A549 (cell line): ENCODE measurements around the gene LEMD1. TPM values are rescaled to one million over a fixed set of nuclear protein-coding genes. Genes with fewer than 3 reads are reported as not detected.

Source experiments
- ATAC-seq, 2 experiments: fragments of 200-7000 bp in 1 of 2; fragments of >200 bp in 1 of 2; cut with Nextera tagmentation in 1 of 2; cut with Tn5 transposase in 1 of 2; 3 replicates each; pipeline versions ENCODE4 v1.8.0 to v1.9.1; 2018 to 2020; ENCODE audit warnings: mild to moderate bottlenecking in 1 of 2, moderate library complexity in 1 of 2
- CTCF ChIA-PET: fragments of 300-600 bp; sonication (Branson Sonifier 250); formaldehyde crosslinking; extraction: SDS; loops from one replicate; lab custom pipeline; 2021; ENCODE audit warnings: antibody characterized with exemption, inconsistent platforms; lab: Yijun Ruan, JAX
- POLR2A ChIA-PET: fragments of 350-600 bp; formaldehyde crosslinking; extraction: SDS; loops from one replicate; lab custom pipeline; 2021; ENCODE audit warnings: antibody characterized with exemption, inconsistent platforms; lab: Yijun Ruan, JAX
- DNase-seq, 2 experiments: peaks; one replicate each; pipeline versions ENCODE4 v3.0.0 to v3.0.0-alpha.2; 2011 to 2016; ENCODE audit warnings: low read depth in 1 of 2, low spot score in 1 of 2
- FAIRE-seq: peaks from 2 replicates; lab custom pipeline; 2011; peaks lifted over from hg19 to GRCh38; lab: Jason Lieb, UNC
- H3K27ac ChIP-seq, 2 experiments: fragments of >200 bp; sonication (Bioruptor Twin); formaldehyde crosslinking; 3 replicates each; pipeline ENCODE4 v1.5.1; 2016 to 2017
- H3K4me1 ChIP-seq: fragments of >200 bp; sonication (Bioruptor Twin); formaldehyde crosslinking; 3 replicates; pipeline ENCODE4 v1.6.1; 2016
- H3K4me2 ChIP-seq: fragments of >200 bp; sonication (Bioruptor Twin); formaldehyde crosslinking; 3 replicates; pipeline ENCODE4 v1.6.1; 2016
- H3K4me3 ChIP-seq: fragments of >200 bp; sonication (Bioruptor Twin); formaldehyde crosslinking; 3 replicates; pipeline ENCODE4 v1.5.1; 2016
- H3K9me3 ChIP-seq: fragments of >200 bp; sonication (Bioruptor Twin); formaldehyde crosslinking; 3 replicates; pipeline ENCODE4 v1.6.1; 2016
- CBX8 ChIP-seq: fragments of 200-600 bp; sonication (generic); IDR thresholded peaks from 2 replicates; pipeline ENCODE4 v1.6.1; 2016
- CEBPB ChIP-seq, 2 experiments: fragments of >200 bp in 1 of 2; sonication (Bioruptor Twin) in 1 of 2; formaldehyde crosslinking in 1 of 2; IDR thresholded peaks; 2 replicates each; pipeline ENCODE4 v1.6.1; 2012 to 2016
- FOXS1 ChIP-seq: fragments of 250-450 bp; sonication (Bioruptor Pico); IDR thresholded peaks from 2 replicates; pipeline ENCODE4 v1.5.0; 2020; ENCODE audit warnings: mild to moderate bottlenecking, moderate library complexity
- HEYL ChIP-seq: fragments of 250-450 bp; sonication (Bioruptor Pico); IDR thresholded peaks from 2 replicates; pipeline ENCODE4 v1.8.0; 2021; ENCODE audit warnings: mild to moderate bottlenecking, moderate library complexity
- HOXA7 ChIP-seq: fragments of 250-450 bp; sonication (Bioruptor Pico); IDR thresholded peaks from 2 replicates; pipeline ENCODE4 v1.5.0; 2020; ENCODE audit warnings: mild to moderate bottlenecking, moderate library complexity
- HOXB5 ChIP-seq: fragments of 250-450 bp; sonication (Bioruptor Pico); IDR thresholded peaks from 2 replicates; pipeline ENCODE4 v1.5.0; 2020; ENCODE audit warnings: mild to moderate bottlenecking, moderate library complexity
- KDM5A ChIP-seq: fragments of 200-600 bp; sonication (generic); IDR thresholded peaks from 2 replicates; pipeline ENCODE4 v1.6.1; 2016; ENCODE audit warnings: antibody characterized with exemption, mild to moderate bottlenecking
- MAFK ChIP-seq: fragments of 450-650 bp; IDR thresholded peaks from 2 replicates; pipeline ENCODE4 v1.6.1; 2014; ENCODE audit not compliant: partially characterized antibody
- MAZ ChIP-seq: fragments of 150-350 bp; IDR thresholded peaks from 2 replicates; pipeline ENCODE4 v1.6.1; 2014; ENCODE audit warnings: antibody characterized with exemption, low read depth, low read length, borderline replicate concordance
- MYC ChIP-seq: IDR thresholded peaks from 2 replicates; pipeline ENCODE4 v1.6.1; 2012; ENCODE audit warnings: mild to moderate bottlenecking, inconsistent platforms, low read length, improper control_type of control experiment, borderline replicate concordance
- NFE2L2 ChIP-seq: fragments of 150-350 bp; conservative IDR thresholded peaks from 2 replicates; pipeline ENCODE4 v1.6.1; 2014; ENCODE audit warnings: low read length
- NR3C1 ChIP-seq: fragments of >200 bp; sonication (Bioruptor Twin); formaldehyde crosslinking; IDR thresholded peaks from 3 replicates; pipeline ENCODE4 v1.6.1; 2017
- POLR2A ChIP-seq: IDR thresholded peaks from 2 replicates; pipeline ENCODE4 v1.6.1; 2012; ENCODE audit warnings: mild to moderate bottlenecking, low read length
- POLR2AphosphoS2 ChIP-seq: conservative IDR thresholded peaks from 2 replicates; pipeline ENCODE4 v1.6.1; 2012; ENCODE audit warnings: low read length, improper control_type of control experiment, inconsistent platforms
- TP53 ChIP-seq: fragments of 250-450 bp; sonication (Bioruptor Pico); IDR thresholded peaks from 2 replicates; pipeline ENCODE4 v1.5.0; 2021; ENCODE audit warnings: mild to moderate bottlenecking, moderate library complexity
- ZC3H11A ChIP-seq: fragments of 450-650 bp; IDR thresholded peaks from 2 replicates; pipeline ENCODE4 v1.6.1; 2014; ENCODE audit warnings: antibody characterized with exemption, mild to moderate bottlenecking
- ZNF302 ChIP-seq: fragments of 250-450 bp; sonication (Bioruptor Pico); IDR thresholded peaks from 2 replicates; pipeline ENCODE4 v1.9.0; 2021; ENCODE audit warnings: inconsistent platforms, mild to moderate bottlenecking, moderate library complexity
- WGBS: methylation state at CpG from one replicate; pipeline ENCODE4 v1.1.6; 2017; ENCODE audit errors: missing lambda C conversion rate; 5-methylcytosine and 5-hydroxymethylcytosine counted together
- polyA plus RNA-seq, 4 experiments: library from polyadenylated mRNA; depleted of rRNA in 3 of 4; stranded (reverse); fragments of >200 nt; fragmentation: RNase III in 1 of 4; extraction: RNeasy Plus Mini Kit Qiagen cat#74134 plus additional on column Dnase treatment in 1 of 4; gene quantifications; 2 replicates in 3 of 4; 3 replicates in 1 of 4; pipeline ENCODE4 v1.2.3, GENCODE V29; 2011 to 2017
- TF ChIP-seq, protein P1 (sequence below): fragments of 250-450 bp; sonication (Bioruptor Pico); IDR thresholded peaks from 2 replicates; pipeline ENCODE4 v1.5.0; 2020; ENCODE audit warnings: low read depth, mild to moderate bottlenecking, moderate library complexity
- TF ChIP-seq, protein P2 (sequence below): fragments of >200 bp; sonication (Bioruptor Twin); formaldehyde crosslinking; IDR thresholded peaks from 3 replicates; pipeline ENCODE4 v1.5.1; 2016
- TF ChIP-seq, protein P3 (sequence below): fragments of 150-350 bp; IDR thresholded peaks from 2 replicates; pipeline ENCODE4 v1.6.1; 2014; ENCODE audit warnings: low read depth, mild to moderate bottlenecking, low read length
- TF ChIP-seq, protein P4 (sequence below): fragments of 200-600 bp; sonication (generic); IDR thresholded peaks from 2 replicates; pipeline ENCODE4 v1.6.1; 2016; ENCODE audit warnings: antibody characterized with exemption, mild to moderate bottlenecking, moderate library complexity
- TF ChIP-seq, protein P5 (sequence below): IDR thresholded peaks from 2 replicates; pipeline ENCODE4 v1.6.1; 2012
- TF ChIP-seq, protein P6 (sequence below): IDR thresholded peaks from 2 replicates; pipeline ENCODE4 v1.6.1; 2012

Gene LEMD1
- polyA plus RNA-seq, 2 of the 4 experiments (the other 2 are of a cell fraction) = 0.14 to 0.18 TPM

DNA sequence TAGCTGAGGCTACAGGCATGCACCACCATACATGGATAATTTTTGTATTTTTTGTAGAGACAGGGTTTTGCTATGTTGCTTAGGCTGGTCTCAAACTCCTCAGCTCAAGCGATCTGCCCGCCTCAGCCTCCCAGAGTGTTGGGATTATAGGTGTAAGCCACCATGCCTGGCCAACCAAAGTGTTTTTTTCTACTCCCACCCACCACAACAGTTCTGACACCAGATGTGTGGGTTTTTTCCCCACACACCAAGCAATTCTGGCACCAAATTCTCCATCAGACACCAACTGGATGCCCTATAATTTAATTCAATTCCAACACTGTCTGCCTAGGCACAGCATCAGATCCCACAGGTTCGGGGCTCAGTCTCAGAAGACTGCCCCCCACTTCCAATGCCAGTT lies 44.5 kb downstream of the LEMD1 start:
- DNase-seq = no peak
- no peak overlapping the region; the same call in 2 of the 3 replicates for H3K4me2 ChIP-seq
- peak overlapping the region in 1 of 2 experiments; percentile 21; a peak in 1 of 6 replicates for H3K27ac ChIP-seq
- ATAC-seq = no peak
- no peak for FAIRE-seq
- H3K4me3 ChIP-seq = no peak overlapping the region
- POLR2A ChIA-PET = no interaction called here
- no peaks in the 10 kb centered on the region for H3K9me3 ChIP-seq
- CTCF ChIA-PET = interaction anchor here (1.4 to 7.2 kb wide), 4 partner anchors 19 to 104 kb away, joined by 3 to 49 read pairs (median 8); no protein-coding TSS in a partner anchor
- WGBS = 66% methylated on average over 3 of the region's 3 CpGs
- peaks cover 43% of the 10 kb centered on the region for H3K4me1 ChIP-seq
- TF ChIP-seq, protein P1, sequence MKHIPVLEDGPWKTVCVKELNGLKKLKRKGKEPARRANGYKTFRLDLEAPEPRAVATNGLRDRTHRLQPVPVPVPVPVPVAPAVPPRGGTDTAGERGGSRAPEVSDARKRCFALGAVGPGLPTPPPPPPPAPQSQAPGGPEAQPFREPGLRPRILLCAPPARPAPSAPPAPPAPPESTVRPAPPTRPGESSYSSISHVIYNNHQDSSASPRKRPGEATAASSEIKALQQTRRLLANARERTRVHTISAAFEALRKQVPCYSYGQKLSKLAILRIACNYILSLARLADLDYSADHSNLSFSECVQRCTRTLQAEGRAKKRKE = no peak
- TF ChIP-seq, protein P2, sequence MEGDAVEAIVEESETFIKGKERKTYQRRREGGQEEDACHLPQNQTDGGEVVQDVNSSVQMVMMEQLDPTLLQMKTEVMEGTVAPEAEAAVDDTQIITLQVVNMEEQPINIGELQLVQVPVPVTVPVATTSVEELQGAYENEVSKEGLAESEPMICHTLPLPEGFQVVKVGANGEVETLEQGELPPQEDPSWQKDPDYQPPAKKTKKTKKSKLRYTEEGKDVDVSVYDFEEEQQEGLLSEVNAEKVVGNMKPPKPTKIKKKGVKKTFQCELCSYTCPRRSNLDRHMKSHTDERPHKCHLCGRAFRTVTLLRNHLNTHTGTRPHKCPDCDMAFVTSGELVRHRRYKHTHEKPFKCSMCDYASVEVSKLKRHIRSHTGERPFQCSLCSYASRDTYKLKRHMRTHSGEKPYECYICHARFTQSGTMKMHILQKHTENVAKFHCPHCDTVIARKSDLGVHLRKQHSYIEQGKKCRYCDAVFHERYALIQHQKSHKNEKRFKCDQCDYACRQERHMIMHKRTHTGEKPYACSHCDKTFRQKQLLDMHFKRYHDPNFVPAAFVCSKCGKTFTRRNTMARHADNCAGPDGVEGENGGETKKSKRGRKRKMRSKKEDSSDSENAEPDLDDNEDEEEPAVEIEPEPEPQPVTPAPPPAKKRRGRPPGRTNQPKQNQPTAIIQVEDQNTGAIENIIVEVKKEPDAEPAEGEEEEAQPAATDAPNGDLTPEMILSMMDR = no peak
- TF ChIP-seq POLR2A (no peak), POLR2AphosphoS2 (no peak), CEBPB (IDR thresholded peaks at IDR 0.05) (no peak), HOXA7 (CRISPR knock-in tag) (no peak)
- TF ChIP-seq, protein P3, sequence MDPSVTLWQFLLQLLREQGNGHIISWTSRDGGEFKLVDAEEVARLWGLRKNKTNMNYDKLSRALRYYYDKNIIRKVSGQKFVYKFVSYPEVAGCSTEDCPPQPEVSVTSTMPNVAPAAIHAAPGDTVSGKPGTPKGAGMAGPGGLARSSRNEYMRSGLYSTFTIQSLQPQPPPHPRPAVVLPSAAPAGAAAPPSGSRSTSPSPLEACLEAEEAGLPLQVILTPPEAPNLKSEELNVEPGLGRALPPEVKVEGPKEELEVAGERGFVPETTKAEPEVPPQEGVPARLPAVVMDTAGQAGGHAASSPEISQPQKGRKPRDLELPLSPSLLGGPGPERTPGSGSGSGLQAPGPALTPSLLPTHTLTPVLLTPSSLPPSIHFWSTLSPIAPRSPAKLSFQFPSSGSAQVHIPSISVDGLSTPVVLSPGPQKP = no peak
- TF ChIP-seq, protein P4, sequence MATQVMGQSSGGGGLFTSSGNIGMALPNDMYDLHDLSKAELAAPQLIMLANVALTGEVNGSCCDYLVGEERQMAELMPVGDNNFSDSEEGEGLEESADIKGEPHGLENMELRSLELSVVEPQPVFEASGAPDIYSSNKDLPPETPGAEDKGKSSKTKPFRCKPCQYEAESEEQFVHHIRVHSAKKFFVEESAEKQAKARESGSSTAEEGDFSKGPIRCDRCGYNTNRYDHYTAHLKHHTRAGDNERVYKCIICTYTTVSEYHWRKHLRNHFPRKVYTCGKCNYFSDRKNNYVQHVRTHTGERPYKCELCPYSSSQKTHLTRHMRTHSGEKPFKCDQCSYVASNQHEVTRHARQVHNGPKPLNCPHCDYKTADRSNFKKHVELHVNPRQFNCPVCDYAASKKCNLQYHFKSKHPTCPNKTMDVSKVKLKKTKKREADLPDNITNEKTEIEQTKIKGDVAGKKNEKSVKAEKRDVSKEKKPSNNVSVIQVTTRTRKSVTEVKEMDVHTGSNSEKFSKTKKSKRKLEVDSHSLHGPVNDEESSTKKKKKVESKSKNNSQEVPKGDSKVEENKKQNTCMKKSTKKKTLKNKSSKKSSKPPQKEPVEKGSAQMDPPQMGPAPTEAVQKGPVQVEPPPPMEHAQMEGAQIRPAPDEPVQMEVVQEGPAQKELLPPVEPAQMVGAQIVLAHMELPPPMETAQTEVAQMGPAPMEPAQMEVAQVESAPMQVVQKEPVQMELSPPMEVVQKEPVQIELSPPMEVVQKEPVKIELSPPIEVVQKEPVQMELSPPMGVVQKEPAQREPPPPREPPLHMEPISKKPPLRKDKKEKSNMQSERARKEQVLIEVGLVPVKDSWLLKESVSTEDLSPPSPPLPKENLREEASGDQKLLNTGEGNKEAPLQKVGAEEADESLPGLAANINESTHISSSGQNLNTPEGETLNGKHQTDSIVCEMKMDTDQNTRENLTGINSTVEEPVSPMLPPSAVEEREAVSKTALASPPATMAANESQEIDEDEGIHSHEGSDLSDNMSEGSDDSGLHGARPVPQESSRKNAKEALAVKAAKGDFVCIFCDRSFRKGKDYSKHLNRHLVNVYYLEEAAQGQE = no peak
- TF ChIP-seq, protein P5, sequence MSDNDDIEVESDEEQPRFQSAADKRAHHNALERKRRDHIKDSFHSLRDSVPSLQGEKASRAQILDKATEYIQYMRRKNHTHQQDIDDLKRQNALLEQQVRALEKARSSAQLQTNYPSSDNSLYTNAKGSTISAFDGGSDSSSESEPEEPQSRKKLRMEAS = no peak

DNA sequence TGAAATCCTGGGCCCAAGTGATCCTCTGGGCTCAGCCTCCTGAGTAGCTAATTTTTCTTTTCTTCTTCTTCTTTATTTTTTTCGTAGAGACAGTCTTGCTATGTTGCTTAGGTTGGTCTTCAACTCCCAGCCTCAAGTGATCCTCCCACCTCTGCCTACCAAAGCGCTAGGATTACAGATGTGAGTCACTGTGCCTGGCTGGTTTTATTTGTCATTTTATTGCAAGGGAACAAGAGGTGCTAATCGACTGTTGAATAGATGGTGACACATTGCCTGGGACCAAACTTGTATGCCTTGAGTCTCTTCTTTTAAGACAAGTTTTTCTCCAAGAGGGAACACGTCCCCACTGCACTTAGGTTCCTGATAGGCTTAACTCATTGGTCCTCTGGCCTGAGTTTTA lies 45.1 kb downstream of the LEMD1 start:
- 26% methylated on average over 4 of the region's 4 CpGs for WGBS
- DNase-seq (peak in 1 of 2 experiments; percentile 38), FAIRE-seq (no peak), ATAC-seq (peak in 1 of 2 experiments; percentile 8; a peak in 2 of 6 replicates)
- CTCF ChIA-PET = interaction anchor here (0.6 to 7.2 kb wide), 13 partner anchors 10 to 239 kb away, joined by 3 to 49 read pairs (median 5); no protein-coding TSS in a partner anchor
- Histone ChIP-seq H3K9me3 (no peaks in the 10 kb centered on the region), H3K4me2 (peak overlapping the region; percentile 57), H3K27ac (peak overlapping the region; percentile 12 to 28; a peak in 2 of 6 replicates), H3K4me3 (no peak overlapping the region), H3K4me1 (peaks cover 44% of the 10 kb centered on the region)
- POLR2A ChIA-PET = no interaction called here
- TF ChIP-seq, protein P1 = no peak
- TF ChIP-seq MYC (no peak), HEYL (CRISPR knock-in tag) (no peak), CBX8 (no peak), HOXB5 (CRISPR knock-in tag) (no peak), MAZ (no peak), ZNF302 (no peak), ZC3H11A (no peak), MAFK (no peak), TP53 (no peak), NFE2L2 (no peak), NR3C1 (no peak), KDM5A (no peak), FOXS1 (CRISPR knock-in tag) (no peak)
- TF ChIP-seq, protein P5 = no peak
- TF ChIP-seq, protein P4 = no peak
- TF ChIP-seq, protein P6, sequence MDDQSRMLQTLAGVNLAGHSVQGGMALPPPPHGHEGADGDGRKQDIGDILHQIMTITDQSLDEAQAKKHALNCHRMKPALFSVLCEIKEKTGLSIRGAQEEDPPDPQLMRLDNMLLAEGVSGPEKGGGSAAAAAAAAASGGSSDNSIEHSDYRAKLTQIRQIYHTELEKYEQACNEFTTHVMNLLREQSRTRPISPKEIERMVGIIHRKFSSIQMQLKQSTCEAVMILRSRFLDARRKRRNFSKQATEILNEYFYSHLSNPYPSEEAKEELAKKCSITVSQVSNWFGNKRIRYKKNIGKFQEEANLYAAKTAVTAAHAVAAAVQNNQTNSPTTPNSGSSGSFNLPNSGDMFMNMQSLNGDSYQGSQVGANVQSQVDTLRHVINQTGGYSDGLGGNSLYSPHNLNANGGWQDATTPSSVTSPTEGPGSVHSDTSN = no peak
